T follicular helper cell (primary cell): ENCODE data around the gene KRTAP10-11.
"Not testable (repeated sequence)": the region's sequence is repeated elsewhere in the genome, so short reads cannot be mapped to it uniquely, and the experiment has no call there.

Experiments
- DNase-seq: peaks from one replicate; pipeline ENCODE4 v3.0.0-alpha.2; 2020; ENCODE audit warnings: low read depth

KRTAP10-11 gene

DNA sequence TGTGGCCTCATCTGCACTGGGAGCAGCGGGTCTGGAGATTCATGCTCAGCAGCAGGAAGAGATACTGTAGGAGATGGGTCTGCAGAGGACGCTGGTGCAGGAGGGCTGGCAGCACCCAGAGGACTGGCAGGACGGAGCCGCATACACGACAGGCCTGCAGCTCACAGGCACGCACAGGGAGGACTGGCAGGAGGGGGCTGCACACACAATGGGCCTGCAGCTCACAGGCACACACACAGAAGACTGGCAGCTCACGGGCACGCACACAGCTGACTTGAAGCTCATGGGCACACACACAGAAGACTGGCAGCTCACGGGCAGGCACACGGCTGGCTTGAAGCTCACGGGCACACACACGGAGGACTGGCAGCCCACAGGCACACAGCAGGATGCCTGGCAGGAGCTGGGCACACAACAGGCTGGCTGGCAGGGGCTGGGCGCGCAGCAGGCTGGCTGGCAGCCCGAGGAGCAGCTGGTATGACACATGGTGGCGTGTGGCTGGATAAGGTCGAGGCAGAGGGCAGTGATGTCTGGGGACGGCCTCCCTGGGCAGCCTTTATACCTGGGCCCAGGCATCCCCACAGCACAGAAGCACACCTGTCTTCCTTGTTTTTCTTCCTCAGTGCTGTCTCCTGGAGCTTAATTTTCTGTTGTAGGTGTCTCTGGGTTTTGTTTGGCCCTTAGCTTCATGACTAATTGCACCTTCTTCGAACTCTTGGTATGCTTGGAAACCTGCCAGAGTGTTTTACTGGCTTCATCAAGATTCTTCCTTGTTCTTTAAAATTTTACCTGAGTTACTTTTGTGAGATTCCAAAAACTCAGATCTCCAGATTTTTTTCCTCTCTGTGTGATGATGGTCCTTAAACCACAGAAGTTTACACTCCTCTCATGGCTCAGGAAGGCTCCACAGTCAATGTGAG is 20.4 kb downstream of the KRTAP10-11 start, which contains the start of gene KRTAP12-2:
Gene KRTAP12-2 (minus strand): TSS at position 527 of the 920 bp plus-strand sequence. CDS start 41 bp downstream, at position 486.
- no peak for DNase-seq

DNA sequence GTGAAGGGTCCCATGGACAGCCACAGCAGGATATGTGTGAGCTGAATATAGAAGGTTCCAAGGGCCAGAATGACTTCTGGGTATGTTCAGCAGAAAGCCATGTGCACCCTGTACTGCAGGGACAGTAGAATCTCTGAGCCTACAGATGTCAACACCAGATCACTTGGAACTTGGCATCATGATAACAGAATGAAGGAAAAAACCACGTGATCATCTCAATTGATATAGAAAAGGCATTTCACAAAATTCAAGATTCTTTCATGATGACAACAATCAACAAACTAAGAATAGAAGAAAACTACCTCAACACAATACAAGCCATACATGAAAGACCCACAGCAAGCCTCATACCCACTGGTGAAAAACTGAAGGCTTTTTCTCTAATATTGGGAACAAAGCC is 21.4 kb downstream of the KRTAP10-11 start:
- DNase-seq = no peak

DNA sequence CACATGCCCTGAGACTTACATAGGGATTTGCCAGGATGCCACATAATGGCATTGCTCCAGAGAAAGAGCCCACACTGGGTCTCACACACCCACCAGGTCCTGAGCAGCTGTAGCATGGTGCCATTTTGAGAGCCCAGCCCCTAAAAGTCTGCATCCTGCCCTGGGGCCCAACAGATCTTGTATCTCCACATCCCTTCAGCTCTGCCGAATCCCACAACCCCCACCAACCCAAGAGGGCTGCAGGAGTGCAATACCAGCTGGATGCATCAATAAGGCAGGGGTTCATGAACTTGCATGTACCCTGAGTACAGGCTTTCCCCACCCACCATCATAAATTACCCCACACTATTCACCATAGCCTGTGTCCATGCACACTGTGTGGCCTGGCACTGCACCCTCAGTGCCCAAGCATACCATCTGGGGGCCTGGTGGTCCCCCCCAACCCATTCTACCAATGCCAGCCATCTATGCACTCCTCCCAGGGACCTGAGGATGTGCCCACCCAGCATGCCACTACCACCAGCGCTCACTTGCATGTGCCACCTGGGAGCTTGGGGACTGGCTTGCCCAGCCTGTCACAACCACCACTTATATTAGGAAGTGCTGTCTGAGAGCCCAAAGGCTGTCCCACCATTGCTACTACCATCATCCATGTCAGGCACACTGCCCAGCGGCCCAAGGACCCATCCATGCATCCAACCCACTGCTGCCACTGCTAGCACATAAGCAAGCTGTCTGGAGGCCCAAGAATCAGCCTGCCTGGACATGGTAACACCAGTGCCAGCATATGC is 24.6 kb downstream of the KRTAP10-11 start:
- DNase-seq = no peak

DNA sequence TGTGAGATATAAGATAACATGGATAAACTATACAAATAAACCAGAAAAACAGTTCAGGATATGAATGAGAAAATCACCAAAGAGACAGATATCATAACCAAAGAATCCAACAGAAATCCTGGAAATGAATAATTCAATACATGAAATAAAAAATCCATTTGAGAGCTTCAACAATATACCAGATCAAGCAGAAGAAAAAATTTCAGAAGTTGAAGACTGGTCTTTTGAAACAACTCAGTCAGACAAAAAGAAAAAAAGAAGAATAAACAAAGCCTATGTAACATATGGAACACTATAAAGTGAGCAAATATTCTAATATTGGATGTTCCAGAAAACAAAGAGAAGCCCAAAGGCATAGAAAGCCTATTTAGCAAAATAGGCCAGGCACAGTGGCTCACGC is 25.7 kb downstream of the KRTAP10-11 start:
- no peak for DNase-seq

DNA sequence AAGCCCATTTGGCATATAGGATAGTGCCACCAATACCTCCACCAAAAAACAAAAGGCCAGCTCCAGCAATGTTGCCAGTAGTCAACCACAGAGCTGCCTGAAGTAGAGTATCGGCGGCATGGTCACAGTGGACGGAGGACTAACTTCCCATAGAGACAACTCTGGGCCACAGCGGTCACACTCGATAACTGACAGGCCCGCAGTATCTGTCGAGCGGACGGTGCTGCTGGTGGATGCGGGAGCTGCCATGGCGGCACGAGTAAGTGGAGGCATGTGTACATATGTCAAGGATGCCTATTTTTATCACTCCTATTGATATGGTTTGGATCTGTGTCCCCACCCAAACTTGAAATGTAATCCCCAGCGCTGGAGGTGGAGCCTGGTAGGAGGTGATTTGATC is 31.7 kb downstream of the KRTAP10-11 start:
- DNase-seq = no peak

DNA sequence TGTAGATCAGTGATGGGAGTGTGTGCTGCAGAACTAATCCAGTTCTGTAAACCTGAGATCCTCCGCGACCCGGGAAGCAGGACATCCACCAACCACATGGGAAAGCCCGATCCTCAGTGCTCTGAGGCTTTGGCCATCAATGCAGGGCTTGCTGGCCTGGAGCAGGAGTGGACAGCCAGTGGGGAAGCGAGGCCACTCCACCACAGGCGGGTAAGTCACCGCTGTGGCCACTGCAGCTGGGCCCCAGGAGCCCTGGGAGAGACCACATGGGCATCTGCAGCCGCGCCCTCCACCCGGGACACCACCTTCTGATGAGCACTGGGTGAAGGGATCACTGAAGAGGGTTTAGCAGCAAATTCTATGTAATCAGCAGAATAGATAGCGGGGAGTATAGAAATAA is 34.9 kb downstream of the KRTAP10-11 start:
- DNase-seq = no peak

DNA sequence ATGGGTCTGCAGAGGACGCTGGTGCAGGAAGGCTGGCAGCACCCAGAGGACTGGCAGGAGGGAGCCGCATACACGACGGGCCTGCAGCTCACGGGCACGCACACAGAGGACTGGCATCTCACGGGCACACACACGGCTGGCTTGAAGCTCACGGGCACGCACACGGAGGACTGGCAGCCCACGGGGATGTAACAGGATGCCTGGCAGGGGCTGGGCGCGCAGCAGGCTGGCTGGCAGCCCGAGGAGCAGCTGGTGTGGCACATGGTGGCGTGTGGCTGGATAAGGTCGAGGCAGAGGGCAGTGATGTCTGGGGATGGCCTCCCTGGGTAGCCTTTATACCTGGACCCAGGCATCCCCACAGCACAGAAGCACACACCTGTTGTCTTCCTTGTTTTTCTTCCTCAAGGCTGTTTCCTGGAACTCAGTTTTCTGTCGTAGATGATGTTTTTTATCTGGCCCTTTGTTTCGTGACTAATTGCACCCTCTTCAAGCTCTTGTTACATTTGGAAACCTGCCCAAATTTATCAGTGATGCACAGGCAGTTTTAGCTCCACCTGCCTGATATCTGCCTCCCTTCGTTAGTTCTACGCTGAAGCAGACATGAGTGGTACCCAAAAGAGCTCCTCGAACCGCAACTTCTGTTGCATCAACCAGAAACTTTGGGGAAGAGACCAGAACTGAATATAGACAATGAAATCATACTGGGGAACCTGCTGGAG is 35.8 kb downstream of the KRTAP10-11 start, which contains the start of gene KRTAP12-1:
Gene KRTAP12-1 (minus strand): TSS at position 303 of the 719 bp plus-strand sequence. CDS start 40 bp downstream, at position 263.
- DNase-seq = no peak

DNA sequence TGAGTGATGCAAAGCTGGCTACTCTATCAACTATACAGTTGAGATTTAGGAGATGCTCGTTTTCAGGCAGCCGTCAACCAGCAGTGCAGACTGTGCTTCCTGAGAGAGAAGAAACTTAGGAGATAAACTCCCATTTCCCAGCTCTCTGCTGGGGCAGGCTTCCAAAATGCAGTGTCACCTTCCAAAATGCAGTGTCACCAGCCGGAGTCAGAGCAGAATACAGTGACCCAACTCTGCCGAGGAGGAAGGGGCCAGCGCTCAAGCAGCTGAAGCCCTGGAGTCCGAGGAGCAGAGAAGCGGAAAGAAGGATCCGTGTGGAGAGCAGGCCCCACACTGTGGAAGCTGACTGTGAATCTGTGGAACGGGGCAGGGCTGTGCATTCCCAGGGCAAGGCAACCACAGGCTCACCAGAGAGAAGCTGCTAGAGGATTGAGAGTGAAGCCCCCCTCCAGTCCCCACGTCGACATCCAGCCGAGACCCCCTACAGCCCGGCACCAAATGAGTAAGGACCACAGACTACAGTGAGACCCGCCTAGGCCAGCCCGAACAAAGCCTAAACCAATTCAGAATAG is 36.5 kb downstream of the KRTAP10-11 start:
- no peak for DNase-seq

DNA sequence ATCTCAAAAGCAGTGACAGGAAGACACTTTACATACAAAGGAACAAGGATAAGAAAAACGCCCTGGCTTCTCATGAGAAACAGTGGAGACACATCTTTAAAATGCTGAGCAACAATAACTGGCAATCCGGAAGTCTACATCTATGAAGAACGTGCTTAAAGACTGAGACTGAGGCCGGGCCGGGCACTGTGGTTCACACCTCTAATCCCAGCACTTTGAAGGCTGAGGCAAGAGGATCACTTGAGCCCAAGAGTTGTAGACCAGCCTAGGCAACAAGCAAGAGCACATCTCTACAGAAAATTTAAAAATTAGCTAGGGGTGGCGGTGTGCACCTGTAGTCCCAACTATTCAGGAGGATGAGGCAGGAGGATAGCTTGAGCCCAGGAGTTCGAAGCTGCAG is 37.9 kb downstream of the KRTAP10-11 start:
- no peak for DNase-seq

DNA sequence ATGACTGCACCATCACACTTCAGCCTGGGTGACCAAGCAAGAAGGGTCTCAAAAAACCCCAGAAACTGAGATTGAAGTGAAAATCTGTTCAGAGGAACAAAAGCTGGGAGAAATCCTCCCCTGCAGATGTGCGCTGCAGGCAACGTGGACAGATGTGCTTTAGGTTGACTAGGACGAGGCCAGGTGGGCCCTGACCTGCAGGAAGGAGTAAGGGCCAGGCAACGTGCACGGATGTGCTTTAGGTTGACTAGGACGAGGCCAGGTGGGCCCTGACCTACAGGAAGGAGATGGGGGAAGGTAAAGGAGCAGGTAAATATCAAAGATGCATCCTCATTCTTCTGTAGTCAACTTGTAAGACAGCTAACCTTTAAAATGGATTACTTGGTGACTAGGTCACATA is 38.3 kb downstream of the KRTAP10-11 start:
- DNase-seq = no peak

DNA sequence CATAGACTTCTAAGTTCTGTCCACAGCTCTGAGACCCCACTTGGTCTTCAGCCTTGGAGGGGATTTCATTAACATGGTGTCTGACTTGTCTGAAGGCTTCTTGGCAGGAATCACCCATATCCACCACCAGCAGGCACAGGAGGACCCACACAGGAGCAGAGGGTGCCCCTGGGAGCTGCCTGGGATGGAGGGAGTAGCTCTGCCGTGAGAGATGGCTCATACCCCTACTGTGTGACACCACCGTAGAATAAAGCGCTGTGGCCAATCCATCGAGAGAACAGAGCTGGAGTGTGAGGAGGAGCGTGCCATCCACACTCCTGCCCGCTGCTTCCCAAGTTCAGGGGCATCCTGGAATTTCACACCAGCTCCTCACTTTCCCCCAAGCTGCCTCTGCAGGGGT is 38.8 kb downstream of the KRTAP10-11 start:
- not testable (repeated sequence) for DNase-seq

DNA sequence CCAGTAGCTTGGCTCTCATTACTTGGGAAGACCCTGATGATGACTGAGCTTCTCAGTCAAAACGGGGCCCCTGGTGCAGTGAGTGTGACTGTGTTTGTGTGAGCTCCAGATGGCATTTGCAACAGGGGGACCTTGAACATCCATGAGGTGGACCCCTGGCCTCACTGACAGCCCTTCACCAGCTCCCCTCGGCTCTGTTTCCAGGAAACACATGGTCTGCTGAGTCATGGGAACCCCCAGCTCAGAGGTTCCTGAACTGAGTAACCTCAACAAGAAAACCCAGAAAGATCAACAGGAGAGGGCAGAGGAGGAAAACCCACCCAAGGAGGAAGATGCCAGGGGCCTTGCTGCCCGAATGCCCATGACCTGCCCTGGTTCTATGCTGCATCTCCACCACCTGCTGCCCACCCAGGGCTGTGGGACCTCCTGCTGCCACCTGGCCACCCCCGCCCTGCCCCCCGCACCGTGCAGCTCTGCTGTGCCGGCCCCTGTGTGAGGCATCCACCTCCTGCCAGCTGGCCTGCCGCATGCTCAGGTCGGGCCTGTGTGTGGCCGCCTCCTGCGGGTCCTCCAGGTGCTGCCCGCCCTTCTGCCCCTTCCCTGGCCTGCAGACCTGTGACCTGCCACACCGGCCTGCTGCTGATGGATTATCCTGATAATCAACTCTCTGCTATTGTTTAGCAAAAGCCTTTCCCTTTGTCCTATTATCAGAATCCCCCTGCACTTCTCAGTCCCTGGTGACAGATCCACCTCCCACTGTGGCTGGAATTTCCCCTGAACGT is 40.0 kb downstream of the KRTAP10-11 start:
- DNase-seq = no peak

DNA sequence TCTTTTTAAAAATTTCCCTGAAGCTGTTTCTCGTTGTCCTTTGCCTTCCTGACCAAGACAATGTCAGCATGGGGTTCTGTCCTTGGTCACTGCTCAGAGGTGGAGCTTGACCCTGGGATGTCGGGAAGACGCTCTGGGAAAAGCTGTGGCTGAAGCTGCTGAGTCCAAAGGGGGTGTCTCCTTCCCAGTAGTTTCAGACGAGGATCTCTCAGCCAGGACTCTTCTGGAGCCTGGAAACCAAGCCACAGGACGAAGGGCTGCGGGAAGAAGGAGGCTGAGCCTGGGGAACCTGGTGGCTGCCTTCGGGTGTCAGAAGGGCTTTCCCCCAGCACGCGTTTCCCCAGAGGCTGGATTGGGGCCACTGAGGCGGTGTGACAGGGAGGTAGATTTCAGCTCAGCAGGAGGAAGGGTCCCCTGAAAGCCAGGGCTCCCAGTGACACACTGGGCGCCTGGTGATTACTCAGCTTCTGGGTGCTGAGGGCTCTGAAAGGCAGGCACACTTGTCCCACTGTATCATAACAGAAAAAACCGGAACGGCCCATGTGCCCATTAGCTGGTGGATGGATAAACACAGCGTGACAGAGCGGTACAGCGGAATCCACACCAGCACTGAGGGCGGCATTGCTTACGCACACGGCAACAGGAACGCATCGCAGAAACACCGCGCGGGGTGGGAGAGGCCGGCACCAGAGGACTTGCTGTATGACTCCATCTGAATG is 40.8 kb downstream of the KRTAP10-11 start:
- no peak for DNase-seq

DNA sequence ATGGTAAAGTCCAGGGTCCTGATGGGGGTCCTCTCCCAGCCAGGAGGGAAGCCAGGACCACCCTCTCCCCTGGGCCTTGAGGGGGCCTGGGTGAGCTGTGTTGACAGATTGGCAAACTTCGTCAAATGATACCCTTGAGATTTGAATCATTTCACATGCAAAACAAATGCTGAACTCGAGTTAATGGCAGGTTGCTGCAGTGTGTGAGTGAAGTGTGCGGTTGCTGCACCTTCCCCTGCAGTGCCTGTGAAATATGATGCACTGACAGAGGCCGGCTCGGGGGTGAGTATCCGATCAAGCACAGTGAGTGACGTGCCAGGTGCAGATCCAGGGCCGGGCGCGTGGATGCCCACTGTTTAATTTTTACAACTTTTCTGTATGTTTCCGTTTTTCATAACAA is 41.5 kb downstream of the KRTAP10-11 start:
- DNase-seq = no peak

DNA sequence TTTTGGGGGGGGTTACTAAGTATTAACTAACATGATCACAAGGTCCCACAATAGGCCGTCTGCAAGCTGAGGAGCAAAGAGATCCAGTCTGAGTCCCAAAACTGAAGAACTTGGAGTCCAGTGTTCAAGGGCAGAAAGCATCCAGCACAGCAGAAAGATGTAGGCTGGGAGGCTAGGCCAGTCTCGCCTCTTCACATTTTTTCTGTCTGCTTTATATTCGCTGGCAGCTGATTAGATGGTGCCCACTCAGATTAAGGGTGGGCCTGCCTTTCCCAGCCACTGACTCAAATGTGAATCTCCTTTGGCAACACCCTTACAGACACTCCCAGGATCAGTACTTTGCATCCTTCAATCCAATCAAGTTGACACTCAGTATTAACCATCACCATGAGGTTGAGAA is 43.5 kb downstream of the KRTAP10-11 start:
- DNase-seq = not testable (repeated sequence)

DNA sequence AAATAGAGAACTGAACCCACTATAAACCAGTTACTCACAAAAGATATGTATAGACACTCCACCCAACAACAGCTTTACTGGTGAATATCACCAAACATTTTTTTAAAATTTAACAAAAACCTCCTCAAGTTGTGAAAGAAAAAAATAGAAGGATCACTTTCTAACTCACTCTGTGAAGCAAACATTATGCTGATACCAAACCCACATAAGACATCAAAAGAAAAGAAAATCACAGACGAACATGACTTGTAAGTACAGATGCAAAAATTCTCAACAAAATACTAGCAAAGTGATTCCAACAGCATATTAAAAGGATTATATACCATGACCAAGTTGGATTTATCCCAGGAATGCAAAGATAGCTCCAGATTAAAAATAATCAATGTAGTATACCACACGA is 45.5 kb downstream of the KRTAP10-11 start:
- no peak for DNase-seq

DNA sequence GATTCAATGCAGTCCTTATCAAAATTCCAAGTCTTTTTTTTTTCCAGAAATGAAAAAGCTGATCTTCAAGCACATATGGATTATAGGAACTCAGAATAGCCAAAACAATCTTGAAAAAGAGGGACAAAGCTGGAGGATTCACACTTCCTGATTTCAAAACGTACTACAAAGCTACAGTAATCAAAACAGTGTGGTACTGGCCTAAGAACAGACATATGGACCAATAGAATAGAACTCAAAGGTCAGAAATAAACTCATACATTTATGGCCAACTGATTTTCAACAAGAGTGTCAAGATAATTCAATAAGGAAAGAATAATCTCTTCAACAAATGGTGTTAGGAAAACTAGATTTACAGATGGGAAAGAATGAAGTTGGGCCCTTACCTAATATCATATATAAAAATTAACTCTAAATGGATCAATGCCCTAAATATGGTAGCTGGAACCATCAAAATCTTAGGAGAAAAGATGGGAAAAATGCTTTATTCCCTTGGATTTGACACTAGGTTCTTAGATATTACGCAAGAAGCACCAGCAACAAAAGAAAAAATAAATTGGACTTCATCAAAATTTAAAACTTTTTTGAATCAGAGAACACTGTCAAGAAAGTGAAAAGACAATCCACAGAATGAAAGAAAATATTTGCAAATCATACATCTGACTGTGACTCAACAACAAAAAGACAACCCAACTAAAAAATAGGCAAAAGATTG is 46.7 kb downstream of the KRTAP10-11 start:
- no peak for DNase-seq

DNA sequence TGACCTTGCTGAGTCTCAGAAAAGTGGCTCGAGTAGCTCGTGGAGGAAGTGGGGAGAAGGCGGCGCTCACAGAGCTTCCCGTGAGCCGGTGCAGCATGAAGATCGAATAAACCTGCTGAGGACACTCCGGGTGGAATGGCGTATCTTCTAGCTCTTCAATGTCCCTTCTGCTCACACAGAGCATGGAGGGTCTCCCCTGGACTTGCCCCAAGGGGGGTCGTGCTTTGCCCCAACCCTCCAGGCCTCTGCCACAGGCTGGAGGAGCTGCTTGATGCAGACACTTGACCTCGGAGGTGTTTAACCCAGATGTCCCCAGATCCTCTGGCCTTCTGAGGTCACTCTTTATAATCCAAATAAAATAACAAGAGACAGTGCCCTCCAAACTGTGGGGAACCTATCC is 48.6 kb downstream of the KRTAP10-11 start:
- no peak for DNase-seq

DNA sequence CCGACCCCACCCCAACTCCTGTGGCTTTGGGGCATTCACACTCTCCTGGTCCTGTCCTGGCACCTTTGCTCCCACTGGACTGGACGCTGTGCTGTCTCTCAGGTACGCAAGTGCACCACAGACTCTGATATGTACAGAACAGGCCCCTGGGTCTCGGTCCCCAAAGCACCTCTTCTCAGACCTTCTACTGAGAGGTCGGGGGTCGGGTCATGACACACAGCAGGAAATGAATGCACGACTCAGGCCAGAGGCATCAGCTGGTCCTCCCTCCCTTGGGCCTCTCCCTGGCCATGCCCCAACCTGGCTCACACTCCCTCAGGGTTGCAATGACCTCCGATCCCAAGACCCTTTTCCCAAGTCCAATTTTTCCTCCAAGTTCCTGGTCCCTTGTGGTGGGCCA is 49.0 kb downstream of the KRTAP10-11 start:
- DNase-seq = no peak

DNA sequence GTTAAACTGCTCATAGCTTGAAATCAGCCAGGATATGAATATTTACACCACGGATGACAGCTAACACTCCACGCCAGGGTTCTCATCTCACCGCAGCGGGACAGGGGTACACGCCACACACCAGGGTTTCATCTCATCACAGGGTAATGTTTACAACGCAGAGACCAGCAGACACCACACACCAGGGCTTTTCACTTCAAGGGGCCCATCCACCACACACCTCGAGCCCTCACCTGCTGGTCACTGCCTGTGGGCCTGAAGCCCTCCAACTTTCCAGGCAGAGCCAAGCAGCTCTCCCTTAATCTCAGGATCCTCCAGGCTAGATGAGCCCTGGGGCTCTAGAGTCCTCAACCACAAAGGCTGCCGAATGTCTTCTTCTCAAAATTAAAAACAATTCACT is 49.4 kb downstream of the KRTAP10-11 start:
- no peak for DNase-seq
